GM21717 (cell line): ENCODE data around the gene FBXL17.

Source experiments
- ATAC-seq: cut with Tn5 transposase; IDR thresholded peaks from one replicate; pipeline ENCODE4 v1.9.1; 2021; ENCODE audit warnings: mild to moderate bottlenecking, moderate library complexity; ENCODE audit not compliant: unreplicated experiment

Gene FBXL17

GRCh38 chr5:108375768-108376167 is 6.1 kb downstream of the FBXL17 start:
- ATAC-seq, result no peak

- no peak for ATAC-seq
These were observed 8.5 kb downstream of the FBXL17 start for GRCh38 chr5:108373426-108373825.

- ATAC-seq, result no peak
These were observed 9.5 kb downstream of the FBXL17 start for GRCh38 chr5:108372369-108372768.

GRCh38 chr5:108371263-108371662 is 10.6 kb downstream of the FBXL17 start:
- no peak for ATAC-seq

GRCh38 chr5:108369167-108369566 is 12.7 kb downstream of the FBXL17 start:
- ATAC-seq, result no peak

GRCh38 chr5:108367679-108368334 is 14.1 kb downstream of the FBXL17 start:
- no peak for ATAC-seq

GRCh38 chr5:108366500-108366899 is 15.4 kb downstream of the FBXL17 start:
- ATAC-seq, result no peak

- ATAC-seq, result no peak
These were observed 20.1 kb downstream of the FBXL17 start for GRCh38 chr5:108361771-108362170.

GRCh38 chr5:108361239-108361638 is 20.7 kb downstream of the FBXL17 start:
- ATAC-seq, result no peak

- ATAC-seq, result no peak
These were observed 21.6 kb downstream of the FBXL17 start for GRCh38 chr5:108360280-108360679.

GRCh38 chr5:108356286-108356685 is 25.6 kb downstream of the FBXL17 start:
- ATAC-seq, result no peak

- ATAC-seq, result no peak
These were observed 28.8 kb downstream of the FBXL17 start for GRCh38 chr5:108353087-108353486.

GRCh38 chr5:108345541-108346171 is 36.2 kb downstream of the FBXL17 start:
- ATAC-seq, result no peak

- ATAC-seq, result no peak
These were observed 37.6 kb downstream of the FBXL17 start for GRCh38 chr5:108344103-108344822.

GRCh38 chr5:108341866-108342265 is 40.0 kb downstream of the FBXL17 start:
- no peak for ATAC-seq

GRCh38 chr5:108340131-108340530 is 41.8 kb downstream of the FBXL17 start:
- no peak for ATAC-seq

GRCh38 chr5:108339220-108339619 is 42.7 kb downstream of the FBXL17 start:
- ATAC-seq, result no peak

- ATAC-seq, result no peak
These were observed 47.7 kb downstream of the FBXL17 start for GRCh38 chr5:108334225-108334624.

GRCh38 chr5:108326982-108327381 is 54.9 kb downstream of the FBXL17 start:
- ATAC-seq, result no peak

GRCh38 chr5:108324886-108325285 is 57.0 kb downstream of the FBXL17 start:
- ATAC-seq, result no peak

GRCh38 chr5:108321341-108321740 is 60.6 kb downstream of the FBXL17 start:
- no peak for ATAC-seq

GRCh38 chr5:108320231-108320630 is 61.7 kb downstream of the FBXL17 start:
- no peak for ATAC-seq
